Measurements from ENCODE around the gene NCAM1. TPM values are rescaled to one million over a fixed set of nuclear protein-coding genes. Genes with fewer than 3 reads are reported as not detected.
"Not testable (repeated sequence)": the region's sequence is repeated elsewhere in the genome, so short reads cannot be mapped to it uniquely, and the experiment has no call there.

The NCAM1 gene
- total RNA-seq, 1 experiment from 2014 or later, result 0.75 TPM

DNA sequence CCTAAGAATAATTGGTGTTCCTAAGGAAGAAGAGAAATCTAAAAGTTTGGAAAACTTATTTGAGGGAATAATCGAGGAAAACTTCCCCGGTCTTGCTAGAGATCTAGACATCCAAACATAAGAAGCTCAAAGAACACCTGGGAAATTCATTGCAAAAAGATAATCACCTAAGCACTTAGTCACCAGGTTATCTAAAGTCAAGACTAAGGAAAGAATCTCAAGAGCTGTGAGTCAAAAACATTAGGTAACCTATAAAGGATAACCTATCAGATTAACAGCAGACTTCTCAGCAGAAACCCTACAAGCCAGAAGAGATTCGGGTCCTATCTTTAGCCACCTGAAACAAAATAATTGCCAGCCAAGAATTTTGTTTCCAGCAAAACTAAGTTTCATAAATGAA is 337.3 kb downstream of the NCAM1 start:
- not testable (repeated sequence) for H4K20me1 ChIP-seq (ENCODE audit: insufficient read depth, low read depth, low read length); H3K4me3 ChIP-seq (ENCODE audit: low read length); DNase-seq; H3K9me2 ChIP-seq (replicated peaks; ENCODE audit: insufficient read depth, low read length); H3K4me1 ChIP-seq (ENCODE audit: low read length); H3K27ac ChIP-seq (ENCODE audit: low read length); H3K4me2 ChIP-seq (ENCODE audit: low read depth, low read length, poor library complexity, severe bottlenecking); H3K27me3 ChIP-seq (ENCODE audit: low read length); H3K9me3 ChIP-seq (ENCODE audit: low read length); H3K79me2 ChIP-seq (ENCODE audit: low read length); H2AFZ ChIP-seq (ENCODE audit: low read length); H3K9ac ChIP-seq (ENCODE audit: low read length); H3K36me3 ChIP-seq (ENCODE audit: insufficient read depth, low read length)

DNA sequence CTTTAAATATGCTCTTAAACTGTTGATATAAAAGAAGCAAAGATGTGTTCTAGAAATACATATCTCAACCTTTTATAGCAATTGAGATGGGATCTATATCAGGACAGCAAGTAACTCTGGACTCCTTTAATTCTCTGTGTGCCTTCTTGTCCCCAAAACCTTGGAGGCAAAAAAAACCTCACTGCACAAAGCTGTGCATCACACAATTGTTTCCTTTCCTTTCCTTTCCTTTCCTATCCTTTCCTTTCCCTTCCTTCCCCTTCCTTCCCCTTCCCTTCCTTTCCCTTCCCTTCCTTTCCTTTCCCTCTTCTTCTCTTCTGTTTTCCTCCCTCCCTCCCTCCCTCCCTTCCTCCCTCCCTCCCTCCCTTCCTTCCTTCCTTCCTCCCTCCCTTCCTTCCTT is 343.7 kb downstream of the NCAM1 start:
- H3K36me3 ChIP-seq (ENCODE audit: insufficient read depth, low read length), result no peaks in the 10 kb centered on the region
- H3K27ac ChIP-seq (ENCODE audit: low read length), result no peak overlapping the region
- no peaks in the 10 kb centered on the region for H3K79me2 ChIP-seq (ENCODE audit: low read length)
- H3K4me2 ChIP-seq (ENCODE audit: low read depth, low read length, poor library complexity, severe bottlenecking), result no peak overlapping the region
- no peaks in the 10 kb centered on the region for H3K9me3 ChIP-seq (ENCODE audit: low read length)
- H2AFZ ChIP-seq (ENCODE audit: low read length), result no peak overlapping the region
- H3K4me1 ChIP-seq (ENCODE audit: low read length), result no peaks in the 10 kb centered on the region
- DNase-seq, result no peak
- no peaks in the 10 kb centered on the region for H3K27me3 ChIP-seq (ENCODE audit: low read length)
- no peaks in the 10 kb centered on the region for H4K20me1 ChIP-seq (ENCODE audit: insufficient read depth, low read depth, low read length)
- no peaks in the 10 kb centered on the region for H3K9me2 ChIP-seq (replicated peaks; ENCODE audit: insufficient read depth, low read length)
- no peak overlapping the region for H3K4me3 ChIP-seq (ENCODE audit: low read length)
- no peak overlapping the region for H3K9ac ChIP-seq (ENCODE audit: low read length)

DNA sequence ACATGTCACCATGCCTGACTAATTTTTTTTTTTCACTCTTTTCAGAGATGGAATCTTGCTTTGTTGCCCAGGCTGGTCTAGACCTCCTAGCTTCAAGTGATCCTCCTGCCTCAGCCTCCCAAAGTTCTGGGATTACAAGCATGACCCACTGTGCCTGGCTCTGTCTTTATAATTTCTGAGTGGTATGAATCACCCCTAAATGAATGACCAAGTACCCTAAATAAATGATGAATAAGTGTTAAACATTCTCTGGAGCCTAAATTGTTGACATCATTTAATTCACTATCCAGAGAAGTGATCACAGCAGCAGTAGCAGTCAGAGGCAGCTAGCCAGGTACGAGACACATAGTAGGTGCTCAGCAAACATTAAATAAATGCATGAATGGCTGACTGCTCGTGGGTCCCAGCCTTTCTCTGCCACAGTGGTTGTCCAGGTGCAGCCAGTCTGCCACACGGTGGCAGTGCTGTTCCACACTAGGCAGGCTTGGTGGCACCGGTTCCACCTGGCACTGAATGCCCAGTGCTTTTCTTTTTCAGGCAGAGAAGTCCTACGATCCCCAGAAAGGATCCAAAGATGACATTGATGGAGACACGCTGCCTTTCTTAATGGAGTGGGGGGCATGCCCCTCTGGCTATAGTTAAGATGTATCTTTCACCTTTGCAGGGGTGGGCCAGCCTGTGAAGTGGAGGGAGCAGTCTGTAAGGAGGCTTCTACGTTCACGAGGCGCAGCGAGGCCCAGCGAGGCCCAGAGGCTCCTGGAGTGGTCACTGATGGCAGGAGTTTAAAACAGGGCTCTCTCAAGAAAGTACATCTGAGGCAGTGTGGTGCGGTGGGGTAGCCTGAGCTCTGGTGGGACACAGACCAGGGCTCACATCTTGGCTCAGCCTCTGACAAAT is 344.5 kb downstream of the NCAM1 start:
- Histone ChIP-seq H3K4me2 (ENCODE audit: low read depth, low read length, poor library complexity, severe bottlenecking) (no peak overlapping the region), H3K27me3 (ENCODE audit: low read length) (no peaks in the 10 kb centered on the region), H2AFZ (ENCODE audit: low read length) (no peak overlapping the region), H4K20me1 (ENCODE audit: insufficient read depth, low read depth, low read length) (no peaks in the 10 kb centered on the region), H3K4me3 (ENCODE audit: low read length) (no peak overlapping the region), H3K79me2 (ENCODE audit: low read length) (no peaks in the 10 kb centered on the region), H3K36me3 (ENCODE audit: insufficient read depth, low read length) (no peaks in the 10 kb centered on the region), H3K9ac (ENCODE audit: low read length) (no peak overlapping the region), H3K9me3 (ENCODE audit: low read length) (no peaks in the 10 kb centered on the region), H3K9me2 (replicated peaks; ENCODE audit: insufficient read depth, low read length) (no peaks in the 10 kb centered on the region), H3K4me1 (ENCODE audit: low read length) (no peaks in the 10 kb centered on the region), H3K27ac (ENCODE audit: low read length) (no peak overlapping the region)
- DNase-seq, result peak; percentile 81

DNA sequence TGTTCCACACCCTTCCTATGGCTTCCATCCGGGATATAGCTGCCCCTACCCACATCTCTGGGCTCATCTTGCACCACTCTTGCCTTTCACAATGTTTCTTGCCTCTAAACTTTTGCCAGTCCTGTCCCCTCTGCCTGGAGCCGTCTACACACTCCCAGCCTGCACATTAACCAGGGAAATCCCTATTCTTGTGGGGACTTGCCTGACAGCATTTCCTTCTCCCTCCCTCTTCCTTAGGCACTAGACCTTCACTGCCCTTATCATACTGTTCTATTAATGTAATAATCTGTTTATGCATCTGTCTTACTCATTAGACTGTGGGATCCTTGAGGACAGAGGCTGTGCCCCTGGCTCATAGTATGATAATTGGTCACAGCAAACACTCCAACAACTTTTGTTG is 347.4 kb downstream of the NCAM1 start:
- no peak overlapping the region for H2AFZ ChIP-seq (ENCODE audit: low read length)
- H3K9ac ChIP-seq (ENCODE audit: low read length), result no peak overlapping the region
- no peak overlapping the region for H3K4me3 ChIP-seq (ENCODE audit: low read length)
- H3K79me2 ChIP-seq (ENCODE audit: low read length), result no peaks in the 10 kb centered on the region
- no peaks in the 10 kb centered on the region for H3K9me2 ChIP-seq (replicated peaks; ENCODE audit: insufficient read depth, low read length)
- DNase-seq, result no peak
- H3K4me1 ChIP-seq (ENCODE audit: low read length), result peaks cover 2% of the 10 kb centered on the region
- no peaks in the 10 kb centered on the region for H3K9me3 ChIP-seq (ENCODE audit: low read length)
- no peaks in the 10 kb centered on the region for H4K20me1 ChIP-seq (ENCODE audit: insufficient read depth, low read depth, low read length)
- H3K27ac ChIP-seq (ENCODE audit: low read length), result no peak overlapping the region
- H3K27me3 ChIP-seq (ENCODE audit: low read length), result no peaks in the 10 kb centered on the region
- no peaks in the 10 kb centered on the region for H3K36me3 ChIP-seq (ENCODE audit: insufficient read depth, low read length)
- H3K4me2 ChIP-seq (ENCODE audit: low read depth, low read length, poor library complexity, severe bottlenecking), result no peak overlapping the region

DNA sequence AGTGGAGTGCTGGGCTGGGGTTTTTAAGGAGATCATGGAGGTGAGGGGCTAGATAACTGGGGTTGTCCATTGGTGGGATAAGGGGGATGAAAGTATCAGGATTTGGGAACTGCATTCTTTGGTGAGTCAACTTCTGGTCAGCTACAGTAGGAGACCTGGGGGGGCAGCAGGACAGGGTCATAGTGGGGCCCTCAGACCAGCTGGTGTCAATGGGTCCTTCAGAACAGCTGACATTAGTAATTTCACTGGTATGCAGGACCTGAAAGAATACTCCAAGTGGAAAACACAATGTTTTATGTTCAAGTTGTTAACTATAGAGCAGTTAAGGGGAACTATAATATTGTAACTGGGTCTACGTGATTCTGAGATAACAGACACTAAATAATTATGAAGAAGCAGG is 350.3 kb downstream of the NCAM1 start:
- no peak for DNase-seq
- Histone ChIP-seq H4K20me1 (ENCODE audit: insufficient read depth, low read depth, low read length) (no peaks in the 10 kb centered on the region), H3K9ac (ENCODE audit: low read length) (no peak overlapping the region), H3K9me3 (ENCODE audit: low read length) (no peaks in the 10 kb centered on the region), H3K79me2 (ENCODE audit: low read length) (peaks cover 10% of the 10 kb centered on the region; the same call in 1 of the 2 replicates), H3K4me1 (ENCODE audit: low read length) (peaks cover 16% of the 10 kb centered on the region), H3K27me3 (ENCODE audit: low read length) (no peaks in the 10 kb centered on the region), H3K4me3 (ENCODE audit: low read length) (no peak overlapping the region), H3K36me3 (ENCODE audit: insufficient read depth, low read length) (no peaks in the 10 kb centered on the region), H3K27ac (ENCODE audit: low read length) (no peak overlapping the region), H2AFZ (ENCODE audit: low read length) (no peak overlapping the region), H3K4me2 (ENCODE audit: low read depth, low read length, poor library complexity, severe bottlenecking) (no peak overlapping the region), H3K9me2 (replicated peaks; ENCODE audit: insufficient read depth, low read length) (no peaks in the 10 kb centered on the region)

DNA sequence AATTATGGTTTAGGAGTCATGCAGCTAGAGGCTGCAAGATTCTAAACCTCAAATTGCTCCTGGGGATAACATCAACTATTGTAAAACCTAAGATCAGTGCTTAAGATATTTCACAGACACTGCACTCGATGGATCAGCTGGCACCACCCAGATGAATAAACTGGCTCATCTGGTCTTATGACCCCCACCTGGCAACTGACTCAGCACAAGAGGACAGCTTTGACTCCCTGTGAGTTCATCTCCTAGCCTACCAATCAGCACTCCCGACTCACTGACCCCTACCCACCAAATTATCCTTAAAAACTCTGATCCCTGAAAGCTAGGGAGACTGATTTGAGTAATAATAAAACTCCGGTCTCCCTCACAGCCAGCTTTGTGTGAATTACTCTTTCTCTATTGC is 352.4 kb downstream of the NCAM1 start:
- Histone ChIP-seq H3K9ac (ENCODE audit: low read length) (peak overlapping the region; percentile 64), H3K4me1 (ENCODE audit: low read length) (peaks cover 16% of the 10 kb centered on the region), H3K79me2 (ENCODE audit: low read length) (peaks cover 10% of the 10 kb centered on the region; the same call in 1 of the 2 replicates), H4K20me1 (ENCODE audit: insufficient read depth, low read depth, low read length) (no peaks in the 10 kb centered on the region), H3K27ac (ENCODE audit: low read length) (no peak overlapping the region), H3K4me2 (ENCODE audit: low read depth, low read length, poor library complexity, severe bottlenecking) (peak overlapping the region; percentile 73), H3K36me3 (ENCODE audit: insufficient read depth, low read length) (no peaks in the 10 kb centered on the region), H3K9me3 (ENCODE audit: low read length) (no peaks in the 10 kb centered on the region), H2AFZ (ENCODE audit: low read length) (peak overlapping the region; percentile 32; the same call in 1 of the 2 replicates), H3K9me2 (replicated peaks; ENCODE audit: insufficient read depth, low read length) (no peaks in the 10 kb centered on the region), H3K27me3 (ENCODE audit: low read length) (no peaks in the 10 kb centered on the region), H3K4me3 (ENCODE audit: low read length) (peak overlapping the region; percentile 86)
- no peak for DNase-seq

DNA sequence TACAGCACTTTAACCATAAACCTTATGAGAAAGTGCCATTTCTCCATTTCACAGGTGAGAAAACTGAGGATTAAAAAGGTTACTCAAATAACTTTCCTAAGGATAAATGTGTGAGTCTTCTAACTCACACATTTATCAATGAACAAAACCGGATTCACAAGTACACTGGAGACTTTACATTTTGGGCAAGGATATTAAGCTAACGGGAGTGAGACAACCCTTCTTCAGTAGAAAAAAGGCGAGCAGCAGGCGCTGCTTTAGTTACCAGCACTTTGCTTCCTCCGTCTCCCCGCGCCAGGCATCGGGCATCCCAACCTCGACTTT is 352.8 kb downstream of the NCAM1 start:
- peak overlapping the region; percentile 32; the same call in 1 of the 2 replicates for H2AFZ ChIP-seq (ENCODE audit: low read length)
- no peaks in the 10 kb centered on the region for H4K20me1 ChIP-seq (ENCODE audit: insufficient read depth, low read depth, low read length)
- peak overlapping the region; percentile 73 for H3K4me2 ChIP-seq (ENCODE audit: low read depth, low read length, poor library complexity, severe bottlenecking)
- no peaks in the 10 kb centered on the region for H3K36me3 ChIP-seq (ENCODE audit: insufficient read depth, low read length)
- H3K27ac ChIP-seq (ENCODE audit: low read length), result no peak overlapping the region
- H3K9me2 ChIP-seq (replicated peaks; ENCODE audit: insufficient read depth, low read length), result no peaks in the 10 kb centered on the region
- no peaks in the 10 kb centered on the region for H3K9me3 ChIP-seq (ENCODE audit: low read length)
- H3K27me3 ChIP-seq (ENCODE audit: low read length), result no peaks in the 10 kb centered on the region
- H3K4me1 ChIP-seq (ENCODE audit: low read length), result peaks cover 16% of the 10 kb centered on the region
- peak overlapping the region; percentile 64 for H3K9ac ChIP-seq (ENCODE audit: low read length)
- peak overlapping the region; percentile 86 for H3K4me3 ChIP-seq (ENCODE audit: low read length)
- peaks cover 10% of the 10 kb centered on the region; the same call in 1 of the 2 replicates for H3K79me2 ChIP-seq (ENCODE audit: low read length)
- DNase-seq, result no peak

DNA sequence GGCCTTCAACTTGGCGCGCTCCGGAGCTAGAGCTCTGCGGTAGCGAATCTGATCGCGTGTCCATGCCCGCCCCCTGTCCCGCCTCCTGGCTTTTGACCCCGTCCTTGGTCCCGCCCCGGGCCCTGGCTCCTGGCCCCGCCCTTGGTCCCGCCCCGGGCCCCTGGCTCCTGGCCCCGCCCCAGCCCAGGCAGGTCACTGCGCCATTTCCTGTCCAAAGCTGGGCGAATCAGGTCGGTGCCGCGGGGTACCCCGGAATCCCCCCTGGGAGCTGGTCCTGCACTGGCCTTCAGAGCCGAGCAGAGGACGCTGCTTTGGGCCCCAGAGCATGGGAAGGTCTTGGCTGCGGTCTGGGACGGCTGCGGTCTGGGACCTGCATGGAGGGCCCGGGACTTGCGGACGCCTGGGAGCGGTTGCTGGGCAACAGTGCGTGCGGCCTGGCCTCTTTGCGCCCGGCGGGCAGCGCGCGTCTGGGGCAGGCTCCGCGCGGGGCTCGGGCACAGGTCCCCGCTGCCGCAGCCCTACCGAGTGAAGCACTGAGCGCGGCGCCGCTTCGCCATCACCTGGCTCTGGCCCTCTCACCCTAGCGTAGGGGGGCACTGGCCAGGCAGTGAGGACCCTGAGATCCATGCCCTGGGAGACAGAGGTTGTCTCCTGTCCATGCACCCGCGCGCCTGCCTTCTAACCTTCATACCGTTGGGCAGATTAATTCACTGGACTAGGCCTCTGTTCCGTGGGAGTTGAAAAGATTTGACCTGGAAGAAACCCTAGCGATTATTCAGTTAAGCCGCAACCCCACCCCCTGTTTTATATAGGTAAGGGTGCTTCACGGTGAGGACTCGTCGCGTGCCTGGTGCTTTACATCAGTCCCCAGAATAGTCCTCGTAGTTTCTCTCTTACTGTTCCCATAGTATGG is 353.4 kb downstream of the NCAM1 start, which contains the start of gene TTC12:
Gene TTC12, plus strand, starts transcription at position 195 of the 913 bp plus-strand sequence. CDS start 1,675 bp downstream, outside the sequence.
- H3K4me3 ChIP-seq (ENCODE audit: low read length), result peak within 1 kb of the TSS; percentile 86
- H3K27me3 ChIP-seq (ENCODE audit: low read length), result no peaks in the 10 kb centered on the region
- no peaks in the 10 kb centered on the region for H3K9me2 ChIP-seq (replicated peaks; ENCODE audit: insufficient read depth, low read length)
- peak; percentile 94 for DNase-seq
- H3K4me2 ChIP-seq (ENCODE audit: low read depth, low read length, poor library complexity, severe bottlenecking), result peak within 1 kb of the TSS; percentile 73
- H3K27ac ChIP-seq (ENCODE audit: low read length), result 0 out of 2 replicates have a peak within 1 kb of the TSS, but pooled peaks have one; percentile 10
- peak within 1 kb of the TSS; percentile 50; the same call in 1 of the 2 replicates for H2AFZ ChIP-seq (ENCODE audit: low read length)
- H3K9ac ChIP-seq (ENCODE audit: low read length), result peak within 1 kb of the TSS; percentile 80
- H3K36me3 ChIP-seq (ENCODE audit: insufficient read depth, low read length), result no peaks in the 10 kb centered on the region
- H3K9me3 ChIP-seq (ENCODE audit: low read length), result no peaks in the 10 kb centered on the region
- peaks cover 10% of the 10 kb centered on the region; the same call in 1 of the 2 replicates for H3K79me2 ChIP-seq (ENCODE audit: low read length)
- H3K4me1 ChIP-seq (ENCODE audit: low read length), result peaks cover 16% of the 10 kb centered on the region
- no peaks in the 10 kb centered on the region for H4K20me1 ChIP-seq (ENCODE audit: insufficient read depth, low read depth, low read length)
